Tongue (tissue), 3 donors: Measurements from ENCODE around the gene TENM4. TPM values are rescaled to one million over a fixed set of nuclear protein-coding genes. Genes with fewer than 3 reads are reported as not detected.
A peak's percentile ranks its signal among the peaks of the same experiment; 100 is the strongest.
"Not testable (repeated sequence)": the region's sequence is repeated elsewhere in the genome, so short reads cannot be mapped to it uniquely, and the experiment has no call there.

Experiments used
- DNase-seq: peaks from one replicate; pipeline ENCODE4 v3.0.0-alpha.2; 2015
- small RNA-seq: library from RNA; depleted of rRNA; stranded (forward); fragments of <200 nt; gene quantifications from one replicate; pipeline ENCODE3, GENCODE V24; 2014; ENCODE audit warnings: low replicate concordance
- total RNA-seq: library from RNA; depleted of rRNA; stranded (reverse); fragments of >200 nt; gene quantifications from one replicate; pipeline ENCODE4 v1.2.3, GENCODE V29; 2014

Gene TENM4
- total RNA-seq, 1 donor from 2014 or later: 63.7 TPM

DNA sequence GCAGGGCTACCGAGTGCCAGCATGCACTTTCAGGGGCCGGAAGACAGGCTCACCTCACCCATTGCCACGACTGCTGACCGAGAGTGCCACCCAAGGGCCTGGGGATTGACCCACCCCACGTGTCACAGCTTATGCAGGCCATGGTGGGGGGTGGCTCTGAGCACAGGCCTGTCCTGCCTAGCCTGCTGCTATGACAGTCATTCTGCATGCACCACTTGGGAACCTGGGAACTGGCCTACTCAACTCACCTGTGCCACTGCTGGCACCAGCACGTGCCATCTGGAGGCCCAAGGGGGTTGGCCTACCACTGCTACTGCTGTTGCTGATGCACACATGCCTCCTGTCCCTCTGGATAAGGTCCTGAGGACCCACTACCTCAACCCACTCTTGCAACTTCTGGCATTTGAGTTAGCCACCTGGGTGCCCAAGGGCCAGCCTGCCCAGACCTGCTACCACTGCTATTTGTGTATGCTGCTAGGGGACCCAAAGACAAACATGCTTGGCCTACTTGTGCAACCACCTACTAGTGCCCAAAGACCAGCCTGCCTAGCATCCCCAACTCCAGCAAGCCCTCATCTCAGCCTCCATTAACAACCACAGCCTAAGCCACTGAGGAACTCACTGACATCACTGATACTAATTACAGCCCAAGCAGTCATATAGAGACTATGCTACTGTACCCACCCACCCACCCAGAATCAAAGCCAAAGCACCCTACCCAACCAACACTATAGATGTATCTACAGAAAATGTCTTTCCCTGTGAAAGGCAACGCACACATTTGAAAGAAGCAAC lies 807.1 kb downstream of the TENM4 start:
- DNase-seq: no peak

DNA sequence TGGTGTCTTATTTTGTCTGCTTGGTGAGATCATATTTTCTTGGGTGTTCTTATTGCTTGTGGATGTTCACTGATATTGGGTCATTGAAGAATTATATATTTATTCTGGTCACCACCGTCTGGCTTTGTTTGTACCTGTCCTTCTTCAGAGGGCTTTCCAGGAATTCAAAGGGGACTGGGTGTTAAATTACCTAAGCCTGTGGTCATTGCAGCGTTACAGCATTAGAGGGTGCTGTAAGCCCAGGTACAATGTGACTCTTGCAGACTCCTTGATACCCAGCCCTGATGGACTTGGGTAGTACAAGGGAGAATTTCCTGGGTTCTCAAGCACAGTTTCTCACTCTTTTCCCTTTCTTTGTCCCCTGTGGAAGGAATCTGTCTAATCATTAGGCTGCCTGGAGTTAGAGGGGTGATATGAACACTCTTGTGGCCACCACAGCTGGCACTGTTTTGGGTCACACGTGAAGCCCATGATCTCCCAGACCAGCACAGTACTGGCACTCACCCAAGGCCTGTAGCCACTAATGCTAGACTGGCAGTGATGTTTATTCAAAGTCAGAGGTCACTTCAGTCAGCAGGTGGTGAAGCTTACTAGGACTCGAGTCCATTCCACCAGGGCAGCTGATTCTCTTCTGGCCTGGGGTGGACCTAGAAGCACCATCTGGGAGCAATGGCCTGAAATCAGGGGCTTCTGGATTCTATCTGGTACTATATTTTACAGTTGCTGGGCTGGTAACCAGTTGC lies 810.1 kb downstream of the TENM4 start:
- no peak for DNase-seq

DNA sequence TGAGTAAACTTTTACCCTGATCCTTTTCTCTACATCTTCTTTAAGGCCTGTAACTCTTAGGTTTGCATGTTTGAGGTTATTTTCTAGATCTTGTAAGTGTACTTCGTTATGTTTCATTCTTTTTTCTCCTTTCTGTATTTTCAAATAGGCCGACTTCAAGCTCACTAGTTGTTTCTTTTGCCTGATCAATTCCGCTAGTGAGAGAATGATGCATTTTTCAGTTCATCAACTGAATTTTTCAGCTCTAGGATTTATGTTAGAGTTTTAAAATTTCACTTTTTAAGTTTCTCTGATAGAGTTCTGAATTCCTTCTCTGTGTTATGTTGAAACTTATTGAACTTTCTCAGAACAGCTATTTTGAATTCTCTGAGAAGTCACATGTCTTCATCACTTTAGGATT lies 810.7 kb downstream of the TENM4 start:
- no peak for DNase-seq

DNA sequence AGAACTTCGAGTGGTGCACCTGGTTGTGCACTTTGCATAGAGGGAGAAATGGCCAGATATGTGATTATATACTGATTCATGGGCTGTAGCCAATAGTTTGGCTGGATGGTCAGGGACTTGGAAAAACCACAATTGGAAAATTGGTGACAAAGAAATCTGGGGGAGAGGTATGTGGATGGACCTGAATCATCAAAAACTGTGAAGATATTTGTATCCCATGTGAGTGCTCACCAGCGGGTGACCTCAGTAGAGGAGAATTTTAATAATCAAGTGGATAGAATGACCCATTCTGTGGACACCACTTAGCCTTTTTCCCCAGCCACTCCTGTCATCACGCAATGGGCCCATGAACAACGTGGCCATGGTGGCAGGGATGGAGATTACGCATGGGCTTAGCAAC lies 818.2 kb downstream of the TENM4 start:
- no peak for DNase-seq

DNA sequence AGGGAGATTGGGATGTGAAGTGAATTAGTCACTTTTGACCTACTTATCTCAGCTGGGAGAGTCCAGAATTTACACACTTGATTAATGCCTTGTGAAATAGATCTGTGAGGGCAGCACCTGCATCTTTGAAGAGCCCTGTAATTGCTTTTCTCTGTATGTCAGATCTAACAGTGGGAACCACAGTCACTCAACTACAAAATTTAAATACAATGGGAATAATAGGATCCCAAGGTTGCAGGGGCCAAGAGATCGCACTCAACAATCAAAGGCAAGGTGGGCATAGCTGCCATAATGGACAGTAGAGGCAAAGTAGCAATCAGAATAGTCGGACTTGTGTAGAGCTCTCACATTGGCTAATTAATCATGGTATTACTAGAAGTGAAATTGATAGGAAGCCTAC lies 820.7 kb downstream of the TENM4 start:
- DNase-seq: no peak

DNA sequence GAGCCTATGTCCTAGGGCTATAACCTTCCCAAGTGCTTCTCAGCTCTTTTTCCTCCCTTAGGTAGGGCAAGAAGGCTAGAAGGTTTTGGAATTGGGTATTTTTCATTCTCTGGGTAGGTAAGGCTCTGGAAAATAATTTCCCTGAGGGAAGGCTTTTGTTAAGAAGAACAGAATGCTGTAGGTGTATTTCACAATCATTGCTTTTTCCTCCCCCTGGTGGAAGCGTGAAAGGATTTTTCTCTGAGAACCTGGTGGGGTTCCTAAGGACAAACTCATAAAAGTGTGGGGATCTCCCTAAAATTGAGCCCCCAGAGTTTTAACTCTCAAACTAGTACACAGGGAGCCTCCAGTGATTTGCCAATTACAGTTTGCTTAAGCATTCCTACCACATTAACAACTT lies 825.1 kb downstream of the TENM4 start:
- DNase-seq: no peak

DNA sequence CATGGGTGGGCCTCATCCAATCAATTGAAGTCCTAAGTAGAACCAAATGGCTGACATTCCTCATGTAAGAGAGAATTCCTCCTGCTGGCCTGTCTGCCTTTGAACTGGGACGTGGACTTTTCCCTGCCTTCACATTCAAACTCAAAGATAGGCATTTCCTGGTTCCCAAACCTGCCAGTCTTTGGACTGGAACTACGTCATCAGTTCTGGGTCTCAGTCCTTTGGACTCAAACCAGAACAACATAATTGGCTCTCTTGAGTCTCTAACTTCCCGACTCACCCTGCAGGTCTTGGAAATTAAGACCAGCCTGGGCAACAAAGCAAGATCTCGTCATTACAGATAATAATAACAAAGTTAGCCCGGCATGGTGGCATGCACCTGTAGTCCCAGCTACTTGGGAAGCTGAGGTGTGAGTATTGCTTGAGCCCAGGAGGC lies 827.4 kb downstream of the TENM4 start:
- no peak for DNase-seq

DNA sequence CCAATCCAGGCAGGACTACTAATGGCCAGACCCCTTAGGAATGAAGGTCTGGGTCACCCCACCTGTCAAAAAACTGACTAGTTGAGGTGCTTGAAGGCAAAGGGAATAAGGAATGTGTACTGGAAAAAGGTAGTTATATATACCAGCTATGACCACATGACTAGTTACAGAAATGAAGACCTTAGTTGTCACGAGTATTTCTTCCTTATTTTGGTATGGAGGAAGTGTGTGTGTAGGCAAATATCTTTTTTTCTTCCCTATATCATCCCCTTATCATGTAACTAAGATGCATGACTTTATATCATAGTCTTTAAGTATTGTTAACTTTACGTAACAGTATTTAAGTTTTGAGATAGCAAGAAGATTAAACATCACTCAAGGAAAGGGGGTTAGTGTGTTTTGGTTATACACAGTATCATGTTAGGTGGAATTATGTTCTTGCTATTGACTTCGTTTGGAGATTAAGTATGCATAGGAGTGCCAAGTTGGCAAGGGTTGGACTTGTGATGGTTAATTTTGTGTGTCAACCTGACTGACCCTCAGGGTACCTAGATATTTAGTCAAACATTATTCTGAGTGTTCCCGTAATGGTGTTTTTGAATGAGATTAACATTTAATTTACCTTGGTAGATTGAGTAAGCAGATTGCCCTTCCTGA lies 828.0 kb downstream of the TENM4 start:
- DNase-seq: no peak

DNA sequence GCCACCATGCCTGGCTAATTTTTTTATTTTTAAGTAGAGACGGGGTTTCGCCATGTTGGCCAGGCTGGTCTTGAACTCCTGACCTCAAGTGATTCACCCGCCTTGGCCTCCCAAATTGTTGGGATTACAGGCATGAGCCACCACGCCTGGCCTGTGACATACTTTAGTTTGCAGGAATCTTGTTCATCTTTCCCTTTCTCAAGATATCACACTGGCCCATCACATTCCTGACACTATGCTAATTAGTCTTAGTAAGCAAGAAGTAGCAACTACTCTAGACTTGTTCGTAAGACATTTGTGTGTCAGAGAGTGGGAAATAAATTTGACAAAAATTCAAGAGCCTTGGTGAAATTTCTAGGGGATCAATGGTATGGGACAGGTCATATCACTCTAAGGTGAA lies 831.5 kb downstream of the TENM4 start:
- DNase-seq: not testable (repeated sequence)

DNA sequence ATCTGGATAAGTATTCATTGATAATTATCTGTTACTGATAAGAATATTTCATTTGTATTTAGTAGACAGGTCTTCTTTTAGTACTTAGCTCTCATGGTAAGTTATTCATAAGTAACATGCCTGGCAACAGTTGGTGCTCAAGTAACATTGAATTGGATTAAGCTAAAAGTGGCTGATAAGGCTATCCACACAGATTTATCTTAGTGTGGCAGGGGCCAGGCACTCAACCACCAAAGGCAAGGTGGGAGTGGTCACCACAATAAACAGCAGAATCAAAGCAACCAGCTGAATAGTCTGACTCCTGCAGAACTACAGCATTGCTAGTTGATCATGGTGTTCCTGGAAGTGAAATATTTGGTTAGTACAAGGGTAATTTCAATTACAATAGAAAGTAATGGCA lies 833.1 kb downstream of the TENM4 start:
- DNase-seq: no peak

DNA sequence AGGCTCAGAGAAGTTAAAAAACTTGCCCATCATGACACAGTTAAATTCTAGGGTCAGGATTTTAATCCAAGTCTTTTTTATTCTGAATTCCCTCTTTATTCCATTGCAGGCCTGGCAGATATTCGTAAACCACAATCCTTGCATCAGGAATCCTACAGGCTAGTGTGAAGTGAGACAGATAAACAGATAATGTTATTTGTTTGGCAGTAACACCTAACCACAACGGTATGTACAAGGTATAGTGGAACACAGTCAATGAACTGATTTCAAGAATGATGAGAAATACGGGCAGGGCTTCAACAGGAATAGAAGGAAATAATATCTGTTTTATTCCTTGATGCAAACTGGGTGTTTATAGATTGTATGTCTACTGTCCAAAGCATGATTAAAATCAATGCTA lies 834.2 kb downstream of the TENM4 start:
- DNase-seq: no peak

DNA sequence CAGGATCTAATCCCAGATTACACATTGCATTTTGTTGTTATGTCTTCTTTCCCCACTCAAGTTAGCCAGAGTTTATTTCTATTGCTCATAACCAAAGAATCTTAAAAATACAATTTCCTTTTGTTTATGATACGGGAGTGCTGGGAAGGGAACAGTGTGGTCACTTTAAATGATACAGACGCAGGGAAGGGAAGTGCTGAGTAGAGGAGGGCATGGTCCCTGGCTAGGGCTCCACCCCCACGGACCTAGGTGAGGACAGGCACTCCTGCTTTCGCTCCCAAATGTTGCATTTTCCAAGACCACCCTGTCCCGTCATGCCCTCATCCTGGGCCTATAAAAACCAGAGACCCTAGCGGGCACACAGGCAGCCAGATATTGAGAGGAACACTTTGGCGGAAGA lies 835.5 kb downstream of the TENM4 start:
- DNase-seq: no peak

DNA sequence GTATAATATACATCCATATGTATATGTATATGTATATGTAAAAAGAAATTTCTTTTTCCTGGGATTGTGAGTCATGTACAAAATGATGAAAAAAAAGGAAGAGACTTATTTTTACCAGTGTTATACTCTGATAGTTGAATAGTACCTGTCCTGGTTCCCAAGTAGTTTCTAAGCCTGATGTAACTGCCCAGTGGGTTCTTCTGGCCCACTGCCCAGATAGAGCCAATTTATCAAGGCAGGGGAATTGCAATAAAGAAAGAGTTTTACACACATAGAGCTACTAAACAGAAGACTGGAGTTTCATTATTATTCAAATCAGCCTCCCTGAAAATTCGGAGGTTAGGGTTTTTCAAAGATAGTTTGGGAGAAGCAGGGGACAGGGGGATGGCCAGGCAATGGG lies 837.0 kb downstream of the TENM4 start:
- DNase-seq: no peak

Small RNA genes within 50 kb of the gene (small RNA-seq; reads per million reads assigned to genes)
- gene MIR5579 (0.11 reads per million), gene MIR708 (65.1 reads per million, percentile 96 among the genes with 10 or more reads in this experiment)
